Measurements from ENCODE around the gene PDZD2.

DNA sequence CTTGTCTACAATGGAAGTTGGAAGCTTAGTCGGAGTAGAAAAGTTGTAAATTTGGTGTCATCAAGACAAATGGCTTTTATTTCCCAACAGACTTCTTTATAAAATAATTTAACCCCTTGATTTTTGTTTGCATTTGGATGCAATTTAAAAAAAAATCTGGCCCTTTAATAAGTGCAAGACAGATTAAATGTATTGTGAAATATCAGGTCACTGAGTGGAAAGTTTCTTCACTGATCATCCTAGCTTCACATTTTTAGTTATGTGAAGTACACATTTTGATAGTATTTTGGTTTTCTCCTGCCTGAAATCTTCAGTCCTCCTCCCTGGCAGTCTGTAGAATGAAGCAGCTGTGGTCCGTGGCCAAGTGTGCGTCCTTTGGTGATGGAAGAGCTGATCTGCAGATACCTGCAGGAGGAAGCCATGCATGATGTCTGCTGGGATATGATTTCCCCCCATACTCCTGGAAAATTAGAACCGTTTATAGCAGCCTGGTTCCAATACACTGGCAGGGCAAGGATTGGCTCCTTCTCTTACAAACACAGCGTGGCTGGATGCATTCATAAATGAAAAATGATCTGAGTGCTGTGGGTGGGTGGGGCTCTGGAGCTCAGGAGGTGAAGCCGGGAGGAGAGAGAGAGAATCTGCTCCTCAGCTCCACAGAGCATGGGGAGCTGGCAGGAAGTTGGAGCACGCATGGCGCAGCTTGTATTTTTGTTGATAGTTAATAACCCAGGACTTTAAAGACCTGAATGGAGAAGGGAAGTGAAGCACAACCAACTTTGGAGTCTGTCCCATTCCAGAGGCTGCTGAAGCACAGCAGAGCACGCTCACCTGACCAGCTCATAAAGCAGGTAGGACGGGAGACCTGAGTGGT is 296.8 kb downstream of the PDZD2 start:
- TF ChIP-seq, protein P1, sequence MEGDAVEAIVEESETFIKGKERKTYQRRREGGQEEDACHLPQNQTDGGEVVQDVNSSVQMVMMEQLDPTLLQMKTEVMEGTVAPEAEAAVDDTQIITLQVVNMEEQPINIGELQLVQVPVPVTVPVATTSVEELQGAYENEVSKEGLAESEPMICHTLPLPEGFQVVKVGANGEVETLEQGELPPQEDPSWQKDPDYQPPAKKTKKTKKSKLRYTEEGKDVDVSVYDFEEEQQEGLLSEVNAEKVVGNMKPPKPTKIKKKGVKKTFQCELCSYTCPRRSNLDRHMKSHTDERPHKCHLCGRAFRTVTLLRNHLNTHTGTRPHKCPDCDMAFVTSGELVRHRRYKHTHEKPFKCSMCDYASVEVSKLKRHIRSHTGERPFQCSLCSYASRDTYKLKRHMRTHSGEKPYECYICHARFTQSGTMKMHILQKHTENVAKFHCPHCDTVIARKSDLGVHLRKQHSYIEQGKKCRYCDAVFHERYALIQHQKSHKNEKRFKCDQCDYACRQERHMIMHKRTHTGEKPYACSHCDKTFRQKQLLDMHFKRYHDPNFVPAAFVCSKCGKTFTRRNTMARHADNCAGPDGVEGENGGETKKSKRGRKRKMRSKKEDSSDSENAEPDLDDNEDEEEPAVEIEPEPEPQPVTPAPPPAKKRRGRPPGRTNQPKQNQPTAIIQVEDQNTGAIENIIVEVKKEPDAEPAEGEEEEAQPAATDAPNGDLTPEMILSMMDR (conservative IDR thresholded peaks at IDR 0.05 in 1 of 2, IDR thresholded peaks at IDR 0.05 in 1 of 2; ENCODE audit: extremely low read depth in 1 of 2, insufficient read depth in 1 of 2, low read depth in 1 of 2, low read length in 2 of 2): no peak
- TF ChIP-seq EZH2 (IDR thresholded peaks at IDR 0.05; ENCODE audit: borderline replicate concordance, low read length): no peak

All from mammary epithelial cell (primary cell).